HG02840 (cell line): ENCODE results near the gene LGI4.
"Not testable (repeated sequence)": the region's sequence is repeated elsewhere in the genome, so short reads cannot be mapped to it uniquely, and the experiment has no call there.

Source experiments
- ATAC-seq: cut with Tn5 transposase; IDR thresholded peaks from one replicate; pipeline ENCODE4 v1.9.1; 2021; ENCODE audit warnings: mild to moderate bottlenecking, moderate library complexity, moderate number of reproducible peaks; ENCODE audit not compliant: unreplicated experiment, low FRiP score

Gene LGI4

GRCh38 chr19:35110974-35111373, 23.9 kb downstream of the LGI4 start:
- no peak for ATAC-seq

GRCh38 chr19:35109395-35110112, 25.3 kb downstream of the LGI4 start:
- ATAC-seq = no peak

GRCh38 chr19:35108730-35109129, 26.1 kb downstream of the LGI4 start:
- ATAC-seq = no peak

GRCh38 chr19:35107545-35107944, 27.3 kb downstream of the LGI4 start:
- ATAC-seq = no peak

- no peak for ATAC-seq
Measured at GRCh38 chr19:35106898-35107541, 27.8 kb downstream of the LGI4 start.

- ATAC-seq = no peak
Measured at GRCh38 chr19:35106291-35106583, 28.6 kb downstream of the LGI4 start.

GRCh38 chr19:35105411-35106290, 29.2 kb downstream of the LGI4 start:
- no peak for ATAC-seq

GRCh38 chr19:35105047-35105410, 29.8 kb downstream of the LGI4 start:
- no peak for ATAC-seq

- no peak for ATAC-seq
Measured at GRCh38 chr19:35104361-35104760, 30.5 kb downstream of the LGI4 start.

GRCh38 chr19:35103614-35104013, 31.2 kb downstream of the LGI4 start:
- not testable (repeated sequence) for ATAC-seq

GRCh38 chr19:35101949-35102348, 32.9 kb downstream of the LGI4 start:
- not testable (repeated sequence) for ATAC-seq

GRCh38 chr19:35100588-35101533, 34.0 kb downstream of the LGI4 start:
- no peak for ATAC-seq

GRCh38 chr19:35099897-35100275, 35.0 kb downstream of the LGI4 start:
- ATAC-seq = no peak

- ATAC-seq = no peak
Measured at GRCh38 chr19:35099155-35099896, 35.5 kb downstream of the LGI4 start.

- ATAC-seq = no peak
Measured at GRCh38 chr19:35098413-35099049, 36.3 kb downstream of the LGI4 start.

GRCh38 chr19:35095667-35096368, 39.0 kb downstream of the LGI4 start:
- ATAC-seq = no peak

- no peak for ATAC-seq
Measured at GRCh38 chr19:35094656-35095055, 40.2 kb downstream of the LGI4 start.

- no peak for ATAC-seq
Measured at GRCh38 chr19:35093941-35094647, 40.8 kb downstream of the LGI4 start.
